GM18868 (cell line): ENCODE results near the gene CAV3.

Source experiments
- ATAC-seq: cut with Tn5 transposase; IDR thresholded peaks from one replicate; pipeline ENCODE4 v1.9.1; 2021; ENCODE audit warnings: mild to moderate bottlenecking, moderate library complexity; ENCODE audit not compliant: unreplicated experiment

Gene CAV3

GRCh38 chr3:8734137-8734878 is 706 bp downstream of the CAV3 start:
- no peak for ATAC-seq

- no peak for ATAC-seq
Measured at GRCh38 chr3:8734908-8735307, 1.3 kb downstream of the CAV3 start.

GRCh38 chr3:8736436-8736835 is 2.8 kb downstream of the CAV3 start:
- no peak for ATAC-seq

- ATAC-seq: no peak
Measured at GRCh38 chr3:8737301-8737700, 3.7 kb downstream of the CAV3 start.

GRCh38 chr3:8737823-8738222 is 4.2 kb downstream of the CAV3 start:
- ATAC-seq: no peak

GRCh38 chr3:8738639-8739038 is 5.0 kb downstream of the CAV3 start:
- no peak for ATAC-seq

GRCh38 chr3:8739757-8740504 is 6.3 kb downstream of the CAV3 start:
- peak; percentile 76 for ATAC-seq

- no peak for ATAC-seq
Measured at GRCh38 chr3:8741581-8742261, 8.1 kb downstream of the CAV3 start.

- no peak for ATAC-seq
Measured at GRCh38 chr3:8743021-8743601, 9.5 kb downstream of the CAV3 start.

GRCh38 chr3:8743911-8744310 is 10.3 kb downstream of the CAV3 start:
- ATAC-seq: no peak

GRCh38 chr3:8745619-8746370 is 12.2 kb downstream of the CAV3 start:
- ATAC-seq: no peak

- no peak for ATAC-seq
Measured at GRCh38 chr3:8746780-8747345, 13.3 kb downstream of the CAV3 start.

GRCh38 chr3:8749316-8749715 is 15.7 kb downstream of the CAV3 start:
- ATAC-seq: no peak

GRCh38 chr3:8752832-8753231 is 19.2 kb downstream of the CAV3 start:
- no peak for ATAC-seq

GRCh38 chr3:8755097-8755496 is 21.5 kb downstream of the CAV3 start:
- ATAC-seq: no peak

GRCh38 chr3:8755564-8756237 is 22.1 kb downstream of the CAV3 start:
- no peak for ATAC-seq

GRCh38 chr3:8756671-8757070 is 23.1 kb downstream of the CAV3 start:
- no peak for ATAC-seq

GRCh38 chr3:8757551-8758518 is 24.2 kb downstream of the CAV3 start:
- ATAC-seq: no peak
